H1 (cell line): ENCODE measurements around the gene ABHD6. TPM values are rescaled to one million over a fixed set of nuclear protein-coding genes. Genes with fewer than 3 reads are reported as not detected.

Experiments
- CTCF ChIA-PET: fragments of 300-600 bp; sonication (Branson Sonifier 250); formaldehyde crosslinking; loops from one replicate; lab custom pipeline; 2021; ENCODE audit not compliant: partially characterized antibody; lab: Charles Lee
- POLR2A ChIA-PET: fragments of 300-600 bp; sonication (Branson Sonifier 250); formaldehyde crosslinking; loops from one replicate; lab custom pipeline; 2021; ENCODE audit warnings: inconsistent platforms; ENCODE audit not compliant: partially characterized antibody; lab: Charles Lee
- DNase-seq, 2 experiments: peaks; one replicate each; pipeline versions ENCODE4 v3.0.0 to v3.0.0-alpha.2; 2010 to 2022; ENCODE audit warnings: low spot score in 2 of 2, low read depth in 1 of 2, mixed read lengths in 1 of 2
- FAIRE-seq: peaks from 2 replicates; lab custom pipeline; 2011; peaks lifted over from hg19 to GRCh38; lab: Jason Lieb, UNC
- H2AFZ ChIP-seq: 2 replicates; pipeline ENCODE4 v1.8.1; 2012; ENCODE audit warnings: low read length, inconsistent platforms
- H2AK5ac ChIP-seq: 2 replicates; pipeline ENCODE4 v1.6.1; 2013; ENCODE audit warnings: low read depth, low read length
- H2BK120ac ChIP-seq: replicated peaks from 2 replicates; pipeline ENCODE3; 2013; ENCODE audit warnings: low read depth, low read length, inconsistent platforms
- H2BK12ac ChIP-seq: 2 replicates; pipeline ENCODE4 v1.6.1; 2013; ENCODE audit warnings: low read depth, low read length
- H2BK15ac ChIP-seq: 2 replicates; pipeline ENCODE4 v1.6.1; 2013; ENCODE audit warnings: low read length
- H2BK20ac ChIP-seq: 2 replicates; pipeline ENCODE4 v1.6.1; 2013; ENCODE audit warnings: low read length
- H2BK5ac ChIP-seq: 2 replicates; pipeline ENCODE4 v1.6.1; 2013; ENCODE audit warnings: low read depth, low read length
- H3K14ac ChIP-seq: 2 replicates; pipeline ENCODE4 v1.6.1; 2013; ENCODE audit warnings: inconsistent platforms; ENCODE audit not compliant: insufficient read length
- H3K18ac ChIP-seq: 2 replicates; pipeline ENCODE4 v1.6.1; 2013; ENCODE audit warnings: low read length; ENCODE audit errors: extremely low read depth
- H3K23ac ChIP-seq: 2 replicates; pipeline ENCODE4 v1.6.1; 2013; ENCODE audit warnings: inconsistent platforms; ENCODE audit not compliant: insufficient read length
- H3K23me2 ChIP-seq: 2 replicates; pipeline ENCODE4 v1.6.1; 2013; ENCODE audit warnings: low read depth, low read length
- H3K27ac ChIP-seq: 2 replicates; pipeline ENCODE4 v1.6.1; 2011; ENCODE audit warnings: low read depth, low read length, inconsistent platforms
- H3K27me3 ChIP-seq, 4 experiments: replicated peaks in 1 of 4; 1 replicate in 1 of 4; 2 replicates in 3 of 4; pipeline versions ENCODE4 v1.6.1 to v1.8.1; 2011 to 2013; ENCODE audit warnings: low read length in 3 of 4, mild to moderate bottlenecking in 3 of 4, inconsistent platforms in 2 of 4, mixed read lengths in 2 of 4, moderate library complexity in 1 of 4; ENCODE audit not compliant: control insufficient read depth in 3 of 4, insufficient read depth in 3 of 4; ENCODE audit errors: extremely low read depth in 1 of 4
- H3K36me3 ChIP-seq, 4 experiments: 2 replicates each; pipeline versions ENCODE4 v1.6.1 to v1.8.1; 2011 to 2013; ENCODE audit warnings: mild to moderate bottlenecking in 4 of 4, low read length in 3 of 4, moderate library complexity in 2 of 4, control low read depth in 1 of 4, inconsistent platforms in 1 of 4; ENCODE audit not compliant: insufficient read depth in 4 of 4, control insufficient read depth in 2 of 4
- H3K4ac ChIP-seq: replicated peaks from 2 replicates; pipeline ENCODE3; 2013; ENCODE audit warnings: low read length, low read depth, mixed read lengths, inconsistent platforms; ENCODE audit not compliant: insufficient read length
- H3K4me1 ChIP-seq, 4 experiments: replicated peaks in 1 of 4; 1 replicate in 1 of 4; 2 replicates in 3 of 4; pipeline versions ENCODE4 v1.6.1 to v1.8.1; 2011 to 2013; ENCODE audit warnings: low read length in 3 of 4, inconsistent platforms in 2 of 4, mixed read lengths in 1 of 4; ENCODE audit not compliant: insufficient read depth in 4 of 4, control insufficient read depth in 3 of 4
- H3K4me2 ChIP-seq, 2 experiments: 2 replicates each; pipeline versions ENCODE4 v1.6.1 to v1.8.1; 2011 to 2013; ENCODE audit warnings: low read depth in 2 of 2, low read length in 2 of 2, control low read depth in 1 of 2, inconsistent platforms in 1 of 2, mild to moderate bottlenecking in 1 of 2; ENCODE audit not compliant: insufficient read depth in 1 of 2
- H3K4me3 ChIP-seq, 4 experiments: fragments of 200-600, 300-600 bp in 1 of 4; sonication (generic), shearing (Covaris generic), sonication (Bioruptor Twin) in 1 of 4; 2 replicates each; pipeline versions ENCODE4 v1.5.1 to v1.8.1; 2011 to 2016; ENCODE audit warnings: low read length in 4 of 4, low read depth in 3 of 4, control low read depth in 2 of 4, inconsistent platforms in 2 of 4, mild to moderate bottlenecking in 2 of 4, mixed read lengths in 1 of 4, moderate library complexity in 1 of 4; ENCODE audit not compliant: insufficient read depth in 2 of 4; ENCODE audit errors: extremely low read depth in 1 of 4
- H3K56ac ChIP-seq: replicated peaks from 2 replicates; pipeline ENCODE3; 2013; ENCODE audit warnings: low read depth, mild to moderate bottlenecking, mixed read lengths, low read length, inconsistent platforms; ENCODE audit not compliant: insufficient read length
- H3K79me1 ChIP-seq: 2 replicates; pipeline ENCODE4 v1.6.1; 2013; ENCODE audit warnings: low read depth, low read length, control low read depth
- H3K79me2 ChIP-seq, 2 experiments: 2 replicates each; pipeline versions ENCODE4 v1.6.1 to v1.8.1; 2012 to 2013; ENCODE audit warnings: low read length in 2 of 2, mild to moderate bottlenecking in 2 of 2, inconsistent platforms in 1 of 2; ENCODE audit not compliant: insufficient read depth in 2 of 2, control insufficient read depth in 1 of 2
- H3K9ac ChIP-seq, 4 experiments: replicated peaks in 1 of 4; 1 replicate in 1 of 4; 2 replicates in 3 of 4; pipeline versions ENCODE4 v1.6.1 to v1.8.1; 2011 to 2013; ENCODE audit warnings: low read depth in 3 of 4, low read length in 3 of 4, control low read depth in 2 of 4, mild to moderate bottlenecking in 2 of 4, moderate library complexity in 2 of 4, inconsistent platforms in 1 of 4; ENCODE audit errors: extremely low read depth in 1 of 4
- H3K9me3 ChIP-seq, 2 experiments: 2 replicates each; pipeline versions ENCODE4 v1.6.1 to v1.8.1; 2012 to 2013; ENCODE audit warnings: mild to moderate bottlenecking in 2 of 2, moderate library complexity in 2 of 2, control low read depth in 1 of 2, inconsistent platforms in 1 of 2, low read depth in 1 of 2, low read length in 1 of 2, mixed read lengths in 1 of 2; ENCODE audit not compliant: insufficient read depth in 2 of 2
- H4K20me1 ChIP-seq, 2 experiments: replicated peaks in 1 of 2; 2 replicates each; pipeline versions ENCODE3 to v1.8.1; 2011 to 2013; ENCODE audit warnings: inconsistent platforms in 2 of 2, low read length in 2 of 2, mild to moderate bottlenecking in 1 of 2; ENCODE audit not compliant: insufficient read depth in 2 of 2, control insufficient read depth in 1 of 2
- H4K5ac ChIP-seq: 2 replicates; pipeline ENCODE4 v1.6.1; 2013; ENCODE audit warnings: low read length, low read depth, mixed read lengths, inconsistent platforms; ENCODE audit not compliant: insufficient read length
- H4K8ac ChIP-seq: 2 replicates; pipeline ENCODE4 v1.8.0; 2013; ENCODE audit warnings: mild to moderate bottlenecking, moderate library complexity, low read length, inconsistent platforms; ENCODE audit not compliant: insufficient read depth; ENCODE audit errors: extremely low read depth
- H4K91ac ChIP-seq: replicated peaks from 2 replicates; pipeline ENCODE3; 2013; ENCODE audit warnings: low read length, mixed read lengths, inconsistent platforms; ENCODE audit not compliant: insufficient read length
- ASH2L ChIP-seq: fragments of 200-600, 300-600 bp; sonication (generic); IDR thresholded peaks from one replicate; pipeline ENCODE4 v1.7.1; 2017; ENCODE audit warnings: low read length
- CEBPB ChIP-seq: IDR thresholded peaks from 2 replicates; pipeline ENCODE4 v1.6.1; 2012; ENCODE audit warnings: low read depth, low read length
- CHD1 ChIP-seq: IDR thresholded peaks from 2 replicates; pipeline ENCODE4 v1.6.1; 2012; ENCODE audit warnings: low read depth, low read length, improper control_type of control experiment
- EZH2 ChIP-seq: fragments of 200-600 bp; sonication (generic); IDR thresholded peaks from 2 replicates; pipeline ENCODE4 v1.7.1; 2012; ENCODE audit warnings: low read depth, mild to moderate bottlenecking, moderate library complexity, low read length, inconsistent platforms; ENCODE audit not compliant: severe bottlenecking
- RBBP5 ChIP-seq: IDR thresholded peaks from 2 replicates; pipeline ENCODE4 v1.7.1; 2012; ENCODE audit warnings: low read depth, mild to moderate bottlenecking, inconsistent platforms, low read length, moderate library complexity, borderline replicate concordance
- SIRT6 ChIP-seq: IDR thresholded peaks from one replicate; pipeline ENCODE4 v1.7.1; 2012; ENCODE audit warnings: low read length, inconsistent platforms
- SIX5 ChIP-seq: IDR thresholded peaks from 2 replicates; pipeline ENCODE4 v1.6.1; 2011; ENCODE audit warnings: mild to moderate bottlenecking, low read depth, low read length
- YY1 ChIP-seq: IDR thresholded peaks from 2 replicates; pipeline ENCODE4 v1.6.1; 2011; ENCODE audit warnings: low read depth, mild to moderate bottlenecking, low read length
- WGBS, 2 experiments: shearing (Covaris generic) in 1 of 2; methylation state at CpG; one replicate each; pipeline versions ENCODE4 v1.1.6 to v1.1.7; 2013 to 2015; ENCODE audit warnings: low lambda C conversion rate in 2 of 2, mixed read lengths in 2 of 2, inconsistent platforms in 1 of 2, low coverage in 1 of 2, missing lambda C conversion rate in 1 of 2; ENCODE audit not compliant: insufficient replicate concordance in 2 of 2, insufficient coverage in 1 of 2, insufficient read length in 1 of 2; ENCODE audit errors: extremely low coverage in 1 of 2, missing lambda C conversion rate in 1 of 2; 5-methylcytosine and 5-hydroxymethylcytosine counted together
- polyA plus RNA-seq, 7 experiments: library from polyadenylated mRNA; depleted of rRNA in 3 of 7; stranded (reverse) in 5 of 7; unstranded in 2 of 7; fragments of >200 nt in 5 of 7; fragments of 200-250 nt in 2 of 7; gene quantifications; 1 replicate in 5 of 7; 2 replicates in 1 of 7; 4 replicates in 1 of 7; pipeline versions ENCODE4 v1.2.1 to v1.2.3, GENCODE V29; 2011 to 2013; ENCODE audit warnings: missing spikeins in 2 of 7, mixed read lengths in 2 of 7
- total RNA-seq: library from RNA; stranded (reverse); fragmentation: NEBNext Ultra II Directional; extraction: Animal tissue kit (Norgen Biotek cat#: 25700); gene quantifications from 2 replicates; pipeline ENCODE4 v1.2.1, GENCODE V29; 2021
- TF ChIP-seq, protein P1 (sequence below): IDR thresholded peaks from 2 replicates; pipeline ENCODE4 v1.6.1; 2012; ENCODE audit warnings: low read length, inconsistent platforms
- TF ChIP-seq, protein P2 (sequence below), 3 experiments: IDR thresholded peaks; 1 replicate in 2 of 3; 2 replicates in 1 of 3; pipeline versions ENCODE4 v1.5.1 to v1.6.1; 2011; ENCODE audit warnings: low read length in 3 of 3, mild to moderate bottlenecking in 3 of 3, inconsistent platforms in 2 of 3, low read depth in 1 of 3, moderate library complexity in 1 of 3; ENCODE audit not compliant: insufficient read depth in 1 of 3; ENCODE audit errors: control extremely low read depth in 1 of 3

The ABHD6 gene
- total and polyA plus RNA-seq, 2 of the 8 experiments (the other 6 are each of a cell fraction or from before 2014, with no cell fraction given), result 5.9 to 6.6 TPM

DNA sequence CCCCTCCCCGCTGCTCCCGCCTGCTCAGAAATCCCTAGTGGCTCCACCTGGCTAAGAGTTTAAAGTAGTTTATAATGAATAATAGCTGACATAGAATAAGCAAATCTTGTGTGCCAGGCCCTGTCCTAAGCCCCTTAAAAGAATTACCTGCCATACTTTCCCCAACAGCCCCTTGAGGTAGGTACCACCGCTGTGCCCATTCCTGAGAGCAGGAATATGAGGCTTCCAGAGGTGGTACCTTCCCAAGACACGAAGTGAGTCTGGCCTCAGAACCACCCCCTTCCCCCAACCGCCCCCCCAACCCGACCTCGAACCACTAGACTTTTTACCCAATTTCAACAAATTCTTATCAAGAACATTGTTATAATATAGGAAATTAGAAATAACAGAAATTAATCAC, 1.2 kb downstream of the ABHD6 start:
- no peak overlapping the region for H3K56ac ChIP-seq
- H3K23me2 ChIP-seq, result peaks cover 10% of the 10 kb centered on the region; the same call in 1 of the 2 replicates
- H2AK5ac ChIP-seq, result no peak overlapping the region
- no peak overlapping the region for H3K14ac ChIP-seq
- ChIA-PET CTCF (interaction anchor here (0.7 to 3.3 kb wide), 11 partner anchors 12 to 844 kb away, joined by 3 to 11 read pairs (median 4); partner anchors contain the start of genes HTD2 and RPP14), POLR2A (interaction anchor here (1.1 to 1.4 kb wide), 3 partner anchors 12 to 287 kb away, joined by 3 to 5 read pairs (median 4); no protein-coding TSS in a partner anchor)
- no peaks in the 10 kb centered on the region for H3K9me3 ChIP-seq
- peaks cover 0 to 2% of the 10 kb centered on the region in 2 experiments for H4K20me1 ChIP-seq
- H3K27me3 ChIP-seq, result peaks cover 9 to 31% (median 30%) of the 10 kb centered on the region in 4 experiments
- no peak overlapping the region for H2AFZ ChIP-seq
- DNase-seq, result no peak
- no peak overlapping the region for H2BK15ac ChIP-seq
- no peak overlapping the region for H4K5ac ChIP-seq
- H3K4me1 ChIP-seq, result peaks cover 0 to 6% (median 3%) of the 10 kb centered on the region in 4 experiments; a peak in 5 of 7 replicates
- H2BK120ac ChIP-seq, result no peak overlapping the region
- peak overlapping the region; percentile 75 to 90 (median 87); a peak in 7 of 8 replicates for H3K4me3 ChIP-seq
- no peak overlapping the region for H3K27ac ChIP-seq
- H4K91ac ChIP-seq, result no peak overlapping the region
- H2BK12ac ChIP-seq, result no peak overlapping the region
- peak overlapping the region; percentile 93 to 98 for H3K4me2 ChIP-seq
- no peaks in the 10 kb centered on the region for H3K79me2 ChIP-seq
- no peak overlapping the region for H2BK5ac ChIP-seq
- no peaks in the 10 kb centered on the region for H3K36me3 ChIP-seq
- WGBS, 2 experiments, result 44% methylated on average over 7 of the region's 7 CpGs; no CpG with 5 or more reads in 1 of the 2 experiments
- no peaks in the 10 kb centered on the region for H3K79me1 ChIP-seq
- no peak overlapping the region for H3K4ac ChIP-seq
- no peak overlapping the region; the same call in 1 of the 2 replicates for H3K18ac ChIP-seq
- H3K23ac ChIP-seq, result no peak overlapping the region
- H4K8ac ChIP-seq, result no peak overlapping the region
- no peak overlapping the region for H3K9ac ChIP-seq
- no peak overlapping the region for H2BK20ac ChIP-seq
- no peak for FAIRE-seq
- TF ChIP-seq RBBP5 (no peak), SIX5 (no peak), ASH2L (no peak), SIRT6 (no peak), CHD1 (no peak), EZH2 (no peak), YY1 (no peak), CEBPB (no peak)
- TF ChIP-seq, protein P1, sequence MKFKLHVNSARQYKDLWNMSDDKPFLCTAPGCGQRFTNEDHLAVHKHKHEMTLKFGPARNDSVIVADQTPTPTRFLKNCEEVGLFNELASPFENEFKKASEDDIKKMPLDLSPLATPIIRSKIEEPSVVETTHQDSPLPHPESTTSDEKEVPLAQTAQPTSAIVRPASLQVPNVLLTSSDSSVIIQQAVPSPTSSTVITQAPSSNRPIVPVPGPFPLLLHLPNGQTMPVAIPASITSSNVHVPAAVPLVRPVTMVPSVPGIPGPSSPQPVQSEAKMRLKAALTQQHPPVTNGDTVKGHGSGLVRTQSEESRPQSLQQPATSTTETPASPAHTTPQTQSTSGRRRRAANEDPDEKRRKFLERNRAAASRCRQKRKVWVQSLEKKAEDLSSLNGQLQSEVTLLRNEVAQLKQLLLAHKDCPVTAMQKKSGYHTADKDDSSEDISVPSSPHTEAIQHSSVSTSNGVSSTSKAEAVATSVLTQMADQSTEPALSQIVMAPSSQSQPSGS, result no peak
- TF ChIP-seq, protein P2, sequence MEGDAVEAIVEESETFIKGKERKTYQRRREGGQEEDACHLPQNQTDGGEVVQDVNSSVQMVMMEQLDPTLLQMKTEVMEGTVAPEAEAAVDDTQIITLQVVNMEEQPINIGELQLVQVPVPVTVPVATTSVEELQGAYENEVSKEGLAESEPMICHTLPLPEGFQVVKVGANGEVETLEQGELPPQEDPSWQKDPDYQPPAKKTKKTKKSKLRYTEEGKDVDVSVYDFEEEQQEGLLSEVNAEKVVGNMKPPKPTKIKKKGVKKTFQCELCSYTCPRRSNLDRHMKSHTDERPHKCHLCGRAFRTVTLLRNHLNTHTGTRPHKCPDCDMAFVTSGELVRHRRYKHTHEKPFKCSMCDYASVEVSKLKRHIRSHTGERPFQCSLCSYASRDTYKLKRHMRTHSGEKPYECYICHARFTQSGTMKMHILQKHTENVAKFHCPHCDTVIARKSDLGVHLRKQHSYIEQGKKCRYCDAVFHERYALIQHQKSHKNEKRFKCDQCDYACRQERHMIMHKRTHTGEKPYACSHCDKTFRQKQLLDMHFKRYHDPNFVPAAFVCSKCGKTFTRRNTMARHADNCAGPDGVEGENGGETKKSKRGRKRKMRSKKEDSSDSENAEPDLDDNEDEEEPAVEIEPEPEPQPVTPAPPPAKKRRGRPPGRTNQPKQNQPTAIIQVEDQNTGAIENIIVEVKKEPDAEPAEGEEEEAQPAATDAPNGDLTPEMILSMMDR (IDR thresholded peaks at IDR 0.05; ENCODE audit: control extremely low read depth in 1 of 3, insufficient read depth in 1 of 3, low read depth in 1 of 3, low read length in 3 of 3), result no peak
